Coronary artery (tissue), 2 donors: ENCODE data around the gene DOCK10.

Experiments used
- DNase-seq: peaks from one replicate; pipeline ENCODE4 v3.0.0-alpha.2; 2017; ENCODE audit warnings: low spot score
- H3K27ac ChIP-seq, 2 donors: fragments of 200-600 bp; sonication (generic); one replicate each; pipeline ENCODE4 v1.5.1; 2016 to 2019
- H3K4me3 ChIP-seq: fragments of 200-600 bp; sonication (generic); 2 replicates; pipeline ENCODE4 v1.5.1; 2016; ENCODE audit warnings: mild to moderate bottlenecking, moderate library complexity
- TF ChIP-seq, protein P1 (sequence below): fragments of 200-600 bp; sonication (generic); IDR thresholded peaks from one replicate; pipeline ENCODE4 v1.5.1; 2019; ENCODE audit warnings: antibody characterized with exemption

DOCK10 gene

DNA sequence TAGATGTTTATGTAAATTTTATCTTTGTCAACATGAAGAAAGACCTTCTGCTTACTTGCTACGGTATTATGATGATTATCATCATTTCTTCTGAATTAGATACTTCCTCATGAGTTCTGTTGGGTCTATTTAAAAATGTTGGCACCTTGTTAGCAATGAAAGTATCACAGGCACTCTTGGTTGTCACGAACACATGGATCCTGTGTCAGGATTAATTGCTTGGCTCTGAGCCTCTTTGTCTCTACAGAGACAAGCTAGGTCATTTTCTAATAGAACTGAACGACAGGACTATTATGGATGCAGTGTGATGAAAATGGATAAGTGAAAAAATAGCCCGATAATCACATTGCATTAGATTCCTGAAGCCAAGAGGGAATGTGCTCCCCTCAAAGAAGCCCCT is 110.3 kb downstream of the DOCK10 start:
- peak overlapping the region in 1 of 2 donors; percentile 52 for H3K27ac ChIP-seq
- no peak overlapping the region for H3K4me3 ChIP-seq
- TF ChIP-seq, protein P1, sequence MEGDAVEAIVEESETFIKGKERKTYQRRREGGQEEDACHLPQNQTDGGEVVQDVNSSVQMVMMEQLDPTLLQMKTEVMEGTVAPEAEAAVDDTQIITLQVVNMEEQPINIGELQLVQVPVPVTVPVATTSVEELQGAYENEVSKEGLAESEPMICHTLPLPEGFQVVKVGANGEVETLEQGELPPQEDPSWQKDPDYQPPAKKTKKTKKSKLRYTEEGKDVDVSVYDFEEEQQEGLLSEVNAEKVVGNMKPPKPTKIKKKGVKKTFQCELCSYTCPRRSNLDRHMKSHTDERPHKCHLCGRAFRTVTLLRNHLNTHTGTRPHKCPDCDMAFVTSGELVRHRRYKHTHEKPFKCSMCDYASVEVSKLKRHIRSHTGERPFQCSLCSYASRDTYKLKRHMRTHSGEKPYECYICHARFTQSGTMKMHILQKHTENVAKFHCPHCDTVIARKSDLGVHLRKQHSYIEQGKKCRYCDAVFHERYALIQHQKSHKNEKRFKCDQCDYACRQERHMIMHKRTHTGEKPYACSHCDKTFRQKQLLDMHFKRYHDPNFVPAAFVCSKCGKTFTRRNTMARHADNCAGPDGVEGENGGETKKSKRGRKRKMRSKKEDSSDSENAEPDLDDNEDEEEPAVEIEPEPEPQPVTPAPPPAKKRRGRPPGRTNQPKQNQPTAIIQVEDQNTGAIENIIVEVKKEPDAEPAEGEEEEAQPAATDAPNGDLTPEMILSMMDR: no peak
- DNase-seq: no peak

DNA sequence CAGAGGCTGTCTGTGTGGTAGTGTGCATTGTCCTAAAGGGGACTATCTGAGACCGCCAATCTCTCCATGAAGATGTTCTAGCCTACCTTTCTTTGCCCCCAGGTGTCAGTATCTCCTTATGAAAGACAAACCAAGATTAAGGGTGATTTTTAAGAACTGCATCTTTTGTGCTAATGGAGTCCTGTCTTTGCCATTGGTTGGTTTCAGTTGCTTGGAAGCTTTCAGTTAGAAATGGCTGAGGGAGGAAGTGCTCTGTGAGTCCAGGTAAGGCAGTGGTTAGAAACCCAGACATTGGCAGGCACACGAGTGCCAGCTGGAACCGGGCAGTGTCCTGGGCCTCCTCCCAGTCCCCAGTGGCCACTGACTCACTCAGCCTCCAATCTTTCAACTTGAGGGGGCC is 111.3 kb downstream of the DOCK10 start:
- no peak for DNase-seq
- Histone ChIP-seq H3K4me3 (no peak overlapping the region), H3K27ac (peak overlapping the region in 1 of 2 donors; percentile 52)
- TF ChIP-seq, protein P1: no peak

DNA sequence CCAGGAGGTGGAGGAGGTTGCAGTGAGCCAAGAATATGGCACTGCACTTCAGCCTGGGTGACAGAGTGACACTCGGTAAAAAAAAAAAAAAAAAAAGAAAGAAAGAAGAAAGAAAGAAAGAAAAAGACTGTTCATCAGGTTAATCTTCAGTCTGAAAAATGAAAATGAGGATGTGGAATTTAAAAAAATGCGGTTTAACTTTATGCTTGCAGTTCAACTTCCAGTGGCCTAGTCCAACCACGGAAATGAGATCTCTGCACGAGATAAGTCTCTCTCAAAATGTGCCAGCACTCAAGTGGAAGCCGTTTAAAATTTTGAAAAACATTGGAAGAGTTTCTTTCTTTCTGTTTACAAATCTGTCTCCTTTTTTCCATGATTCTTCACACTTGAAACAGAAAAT is 112.1 kb downstream of the DOCK10 start:
- H3K4me3 ChIP-seq: no peak overlapping the region
- TF ChIP-seq, protein P1: no peak
- H3K27ac ChIP-seq: no peak overlapping the region
- DNase-seq: no peak

DNA sequence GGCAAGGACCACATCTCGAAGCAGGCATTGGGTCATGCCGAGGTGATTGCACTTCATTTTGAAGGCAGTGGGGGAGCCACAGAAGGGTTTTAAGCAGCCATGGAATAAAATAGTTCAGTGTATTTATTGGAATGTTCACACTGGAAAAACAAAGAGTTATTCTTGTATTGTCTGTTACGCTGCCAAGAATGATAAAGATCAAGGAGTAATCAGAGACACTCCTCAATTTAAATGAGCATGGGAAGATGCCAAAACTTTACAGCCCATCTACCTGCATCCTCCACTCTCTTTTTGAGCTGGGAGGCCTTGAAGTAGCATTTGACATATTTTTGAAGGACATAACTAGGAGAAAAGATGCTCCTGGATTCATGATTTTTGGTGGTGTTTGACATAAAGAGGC is 112.8 kb downstream of the DOCK10 start:
- Histone ChIP-seq H3K27ac (peak overlapping the region in 1 of 2 donors; percentile 93), H3K4me3 (no peak overlapping the region)
- no peak for DNase-seq
- TF ChIP-seq, protein P1: no peak

DNA sequence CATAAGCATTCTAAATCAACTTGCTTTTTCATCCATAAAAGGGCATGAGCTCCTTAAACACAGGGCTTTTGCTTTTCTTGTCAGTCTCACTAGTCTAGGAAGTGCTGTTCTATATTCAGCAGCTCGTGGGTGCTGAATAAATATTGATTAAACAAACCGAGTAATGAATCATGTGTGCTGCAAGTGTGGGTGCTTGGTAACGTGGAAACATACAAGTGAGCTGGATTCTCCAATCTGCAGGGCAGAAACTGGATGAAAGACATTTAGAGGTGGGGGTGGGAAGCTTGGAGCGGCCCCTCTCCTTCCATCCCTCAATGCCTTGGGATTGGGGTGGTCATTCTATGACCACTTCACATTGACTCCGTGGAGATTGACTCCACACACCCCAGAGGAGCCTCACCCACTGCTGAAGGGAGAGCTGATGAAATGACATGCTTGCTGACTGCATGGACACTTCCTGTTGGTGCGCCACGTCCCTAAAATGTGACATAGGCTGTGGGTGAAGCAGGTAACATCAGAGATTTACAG is 114.6 kb downstream of the DOCK10 start:
- no peak for DNase-seq
- TF ChIP-seq, protein P1: no peak
- H3K27ac ChIP-seq: peak overlapping the region; percentile 82 to 93
- H3K4me3 ChIP-seq: peak overlapping the region; percentile 30

DNA sequence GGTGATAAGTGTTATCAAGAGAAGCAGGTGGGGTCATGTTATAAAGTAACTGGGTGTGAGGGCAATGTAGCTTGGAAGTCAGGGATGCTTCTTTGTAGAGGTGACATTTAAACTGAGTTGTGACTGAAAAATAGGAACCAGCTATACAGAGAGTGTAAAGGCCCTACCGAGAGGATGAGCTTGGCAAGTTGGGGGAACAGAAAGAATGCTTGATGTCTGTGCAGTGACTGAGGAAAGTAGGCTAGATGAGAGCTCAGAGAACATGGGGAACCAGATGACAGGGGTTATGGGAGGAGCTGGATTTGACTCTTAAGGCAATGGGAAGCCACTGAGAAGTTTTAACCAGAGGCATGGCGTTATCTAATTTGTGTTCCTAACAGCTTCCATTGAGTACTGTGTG is 115.3 kb downstream of the DOCK10 start:
- DNase-seq: no peak
- Histone ChIP-seq H3K4me3 (no peak overlapping the region), H3K27ac (peak overlapping the region; percentile 82 to 93)
- TF ChIP-seq, protein P1: no peak

DNA sequence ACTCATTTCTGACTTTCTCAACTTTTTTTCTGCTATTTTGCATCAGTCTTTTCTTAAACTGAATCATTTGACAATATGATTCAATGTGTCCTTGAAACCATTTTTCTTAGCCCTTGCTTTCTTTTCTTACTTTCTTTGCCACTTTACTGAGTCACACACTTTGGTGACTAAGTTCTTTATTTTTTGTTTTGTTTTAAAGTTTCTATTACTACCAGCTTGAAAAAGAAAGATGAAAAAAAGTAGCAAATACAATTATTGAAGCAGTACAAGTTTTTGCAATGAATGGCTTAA is 116.5 kb downstream of the DOCK10 start:
- no peak for DNase-seq
- peak overlapping the region; percentile 82 to 93 for H3K27ac ChIP-seq
- TF ChIP-seq, protein P1: no peak

More for the DNA sequence above, 116.5 kb downstream of the DOCK10 start:
- no peak overlapping the region for H3K4me3 ChIP-seq
